ENCODE data around the gene TPH2. TPM values are rescaled to one million over a fixed set of nuclear protein-coding genes. Genes with fewer than 3 reads are reported as not detected.

Gene TPH2
- total and polyA plus RNA-seq, 2 of the 4 experiments (the other 2 are of a cell fraction) = not detected

DNA sequence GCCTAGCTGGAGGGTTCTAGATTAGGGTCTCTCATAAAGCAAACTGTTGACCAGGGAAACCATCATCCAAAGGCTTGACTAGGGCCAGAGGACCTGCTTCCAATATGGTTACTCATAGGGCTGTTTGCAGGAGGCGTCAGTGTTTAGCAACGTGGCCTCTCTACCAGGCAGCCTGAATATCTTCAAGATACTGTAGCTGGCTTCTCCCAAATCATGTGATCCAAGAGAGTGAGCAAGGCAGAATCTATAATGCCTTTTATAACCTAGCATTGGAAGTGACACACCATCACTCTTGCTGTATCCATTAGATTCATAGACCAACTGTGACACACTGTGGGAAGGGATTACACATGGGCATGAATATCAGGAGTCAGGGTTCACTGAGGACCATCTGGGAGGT lies 17.3 kb downstream of the TPH2 start:
- no peaks in the 10 kb centered on the region for H3K9me3 ChIP-seq (ENCODE audit: control insufficient read depth, insufficient read depth, low read length)
- peak overlapping the region; percentile 77; the same call in 1 of the 2 replicates for H3K56ac ChIP-seq (ENCODE audit: extremely low read depth, insufficient read depth, low read length)
- BruUV-seq (replicated peaks) = no TSS peak
- H2BK15ac ChIP-seq (ENCODE audit: low read depth, low read length) = peak overlapping the region; percentile 98
- no peak overlapping the region for H3K4me2 ChIP-seq (ENCODE audit: low read depth, low read length)
- no peaks in the 10 kb centered on the region for H4K20me1 ChIP-seq (ENCODE audit: insufficient read depth, low read length)
- intact Hi-C loops (cut with micrococcal nuclease) = loop anchor here (10.0 kb wide), 2 partner anchors 279 to 319 kb away; partner anchors contain the start of gene TRHDE
- CTCF ChIA-PET = interaction anchor here (1.3 kb wide), 1 partner anchor 176 kb away, joined by 3 read pairs; no protein-coding TSS in a partner anchor
- POLR2A ChIA-PET (ENCODE audit: unreplicated experiment) = no interaction called here
- H4K91ac ChIP-seq (ENCODE audit: insufficient read depth, low read depth, low read length) = peak overlapping the region; percentile 88
- in situ Hi-C loops (cut with MboI; ENCODE audit: low sequenced_read_pairs) = no loop called here
- H3K27ac ChIP-seq (ENCODE audit: insufficient read depth, low read length) = peak overlapping the region; percentile 41; the same call in 1 of the 2 replicates
- DNase-seq = peak; percentile 89
- H2BK120ac ChIP-seq (ENCODE audit: low read depth, low read length) = peak overlapping the region; percentile 99
- H2BK20ac ChIP-seq (ENCODE audit: low read depth, low read length) = peak overlapping the region; percentile 100
- peak overlapping the region; percentile 94 for H3K14ac ChIP-seq (replicated peaks; ENCODE audit: low read depth, low read length)
- ATAC-seq (ENCODE audit: low read depth) = peak; percentile 48
- no peak overlapping the region for H3K4me3 ChIP-seq (ENCODE audit: insufficient read depth, low read depth, low read length)
- peaks cover 15% of the 10 kb centered on the region for H3K9me1 ChIP-seq (ENCODE audit: insufficient read depth, low read length)
- no CpG with 5 or more reads among the region's 2 CpGs for WGBS, 2 experiments (ENCODE audit: extremely low coverage in 2 of 2, insufficient read length in 1 of 2)
- peak overlapping the region; percentile 99 for H3K23ac ChIP-seq (ENCODE audit: low read depth, low read length)
- peak overlapping the region; percentile 97 for H2BK5ac ChIP-seq (ENCODE audit: low read depth, low read length, poor library complexity, severe bottlenecking)
- no peaks in the 10 kb centered on the region for H3K36me3 ChIP-seq (ENCODE audit: control insufficient read depth, insufficient read depth, low read length)
- H2AFZ ChIP-seq (replicated peaks; ENCODE audit: low read length, poor library complexity) = peak overlapping the region; percentile 82
- H3K4ac ChIP-seq (ENCODE audit: low read depth, low read length) = peak overlapping the region; percentile 98
- H2AK9ac ChIP-seq (replicated peaks; ENCODE audit: low read depth, low read length, poor library complexity) = peak overlapping the region; percentile 81
- TF ChIP-seq CEBPB (IDR thresholded peaks at IDR 0.05; ENCODE audit: low read depth, low read length) (peak; percentile 61), SMC3 (IDR thresholded peaks at IDR 0.05; ENCODE audit: low read depth, low read length) (no peak)
- TF ChIP-seq, protein P1, sequence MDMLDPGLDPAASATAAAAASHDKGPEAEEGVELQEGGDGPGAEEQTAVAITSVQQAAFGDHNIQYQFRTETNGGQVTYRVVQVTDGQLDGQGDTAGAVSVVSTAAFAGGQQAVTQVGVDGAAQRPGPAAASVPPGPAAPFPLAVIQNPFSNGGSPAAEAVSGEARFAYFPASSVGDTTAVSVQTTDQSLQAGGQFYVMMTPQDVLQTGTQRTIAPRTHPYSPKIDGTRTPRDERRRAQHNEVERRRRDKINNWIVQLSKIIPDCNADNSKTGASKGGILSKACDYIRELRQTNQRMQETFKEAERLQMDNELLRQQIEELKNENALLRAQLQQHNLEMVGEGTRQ (IDR thresholded peaks at IDR 0.05; ENCODE audit: low read depth, low read length) = peak; percentile 70
- peak overlapping the region; percentile 61 to 95 for H4K8ac ChIP-seq (ENCODE audit: low read depth in 2 of 2, low read length in 2 of 2)
- peaks cover 0 to 8% of the 10 kb centered on the region in 2 experiments; a peak in 1 of 4 replicates for H3K79me1 ChIP-seq (ENCODE audit: low read depth in 1 of 2, low read length in 2 of 2)
- no peak overlapping the region for H3K9ac ChIP-seq (ENCODE audit: low read depth, low read length)
- peak overlapping the region; percentile 82; the same call in 1 of the 2 replicates for H3K18ac ChIP-seq (ENCODE audit: low read depth, low read length)
- H3K4me1 ChIP-seq (ENCODE audit: control insufficient read depth, insufficient read depth, low read length) = peaks cover 19% of the 10 kb centered on the region
- peak overlapping the region; percentile 93 for H2AK5ac ChIP-seq (ENCODE audit: low read depth, low read length)
- peak overlapping the region; percentile 47; the same call in 1 of the 2 replicates for H4K5ac ChIP-seq (ENCODE audit: low read depth, low read length)
- dilution Hi-C loops (cut with HindIII; ENCODE audit: low sequenced_read_pairs, unreplicated experiment) = no loop called here
- no peaks in the 10 kb centered on the region for H3K27me3 ChIP-seq (ENCODE audit: control insufficient read depth, insufficient read depth, low read length)
